ENCODE results near the gene EGR1. TPM values are rescaled to one million over a fixed set of nuclear protein-coding genes. Genes with fewer than 3 reads are reported as not detected.

EGR1 gene
- total RNA-seq, 1 donor from 2014 or later, result 14.9 TPM

GRCh38 chr5:138452720-138453119 lies 12.6 kb upstream of the EGR1 start:
- intact Hi-C loops (cut with micrococcal nuclease), result no loop called here

DNA sequence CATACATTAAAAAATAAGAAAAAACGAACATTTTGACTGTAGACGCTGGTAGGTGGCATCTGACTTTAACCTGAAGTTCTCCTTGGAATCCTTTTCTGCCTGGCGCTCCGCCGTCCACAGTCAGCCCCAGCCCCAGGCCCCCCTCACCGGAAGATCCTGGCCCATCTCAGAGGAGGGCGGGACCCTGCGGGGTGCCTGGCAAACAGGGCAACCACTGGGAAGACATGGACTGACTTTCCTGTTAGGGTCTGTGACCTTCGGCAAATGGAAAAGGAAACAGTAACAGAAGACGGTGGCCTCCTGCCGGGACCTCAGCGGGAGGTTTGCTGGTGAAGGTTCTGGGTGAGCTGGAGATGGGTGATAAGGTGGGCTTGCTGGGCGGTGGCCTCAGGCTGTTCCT lies 11.7 kb upstream of the EGR1 start:
- intact Hi-C loops (cut with micrococcal nuclease), result no loop called here

DNA sequence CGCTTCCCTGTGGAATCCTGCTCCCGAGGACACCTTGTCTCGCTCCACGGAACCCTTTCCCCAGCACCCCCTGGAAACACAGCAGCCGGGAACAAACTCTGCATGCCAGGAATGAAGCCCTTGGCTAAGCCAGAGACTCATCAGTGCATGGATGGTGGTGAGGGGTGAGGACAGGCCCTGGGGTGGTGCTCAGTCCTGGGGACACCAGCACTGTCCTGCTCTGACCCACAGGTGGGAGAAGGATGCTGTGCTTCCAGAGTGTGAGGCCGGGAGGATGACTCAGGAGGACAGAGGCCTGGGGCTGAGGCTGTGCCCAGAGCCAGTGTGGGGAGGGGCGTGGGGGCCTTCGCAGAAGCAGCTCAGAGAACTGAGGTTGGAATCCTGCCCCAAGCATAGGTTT lies 11.2 kb upstream of the EGR1 start:
- intact Hi-C loops (cut with micrococcal nuclease), result no loop called here

- intact Hi-C loops (cut with micrococcal nuclease), result no loop called here
These were observed 9.9 kb upstream of the EGR1 start for GRCh38 chr5:138455232-138455930.

- intact Hi-C loops (cut with micrococcal nuclease), result no loop called here
These were observed 7.6 kb upstream of the EGR1 start for GRCh38 chr5:138457531-138458275.

DNA sequence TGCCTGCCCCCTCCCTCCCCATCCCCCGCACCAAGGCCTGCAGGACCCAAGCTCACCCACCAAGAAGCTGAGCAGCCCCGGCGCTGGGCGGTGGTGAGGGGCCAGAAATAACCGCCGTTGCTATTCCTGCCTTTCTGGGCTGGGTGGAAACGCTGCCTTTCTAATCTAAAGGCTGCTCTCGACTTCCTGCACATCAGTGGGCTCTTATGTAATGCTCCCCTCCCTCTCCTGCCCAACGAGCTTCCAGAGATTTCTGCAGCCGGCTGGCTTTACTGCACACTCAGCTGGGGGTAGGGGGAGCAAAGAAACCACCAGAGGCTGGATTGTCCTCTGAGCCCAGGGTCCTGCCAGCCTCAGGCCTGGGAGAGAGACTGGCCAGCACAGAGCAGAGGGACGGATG lies 6.9 kb upstream of the EGR1 start:
- intact Hi-C loops (cut with micrococcal nuclease), result no loop called here

GRCh38 chr5:138458856-138459255 lies 6.4 kb upstream of the EGR1 start:
- intact Hi-C loops (cut with micrococcal nuclease), result loop anchor here (1.0 kb wide), 2 partner anchors 9 to 84 kb away; partner anchors contain the start of gene ETF1

DNA sequence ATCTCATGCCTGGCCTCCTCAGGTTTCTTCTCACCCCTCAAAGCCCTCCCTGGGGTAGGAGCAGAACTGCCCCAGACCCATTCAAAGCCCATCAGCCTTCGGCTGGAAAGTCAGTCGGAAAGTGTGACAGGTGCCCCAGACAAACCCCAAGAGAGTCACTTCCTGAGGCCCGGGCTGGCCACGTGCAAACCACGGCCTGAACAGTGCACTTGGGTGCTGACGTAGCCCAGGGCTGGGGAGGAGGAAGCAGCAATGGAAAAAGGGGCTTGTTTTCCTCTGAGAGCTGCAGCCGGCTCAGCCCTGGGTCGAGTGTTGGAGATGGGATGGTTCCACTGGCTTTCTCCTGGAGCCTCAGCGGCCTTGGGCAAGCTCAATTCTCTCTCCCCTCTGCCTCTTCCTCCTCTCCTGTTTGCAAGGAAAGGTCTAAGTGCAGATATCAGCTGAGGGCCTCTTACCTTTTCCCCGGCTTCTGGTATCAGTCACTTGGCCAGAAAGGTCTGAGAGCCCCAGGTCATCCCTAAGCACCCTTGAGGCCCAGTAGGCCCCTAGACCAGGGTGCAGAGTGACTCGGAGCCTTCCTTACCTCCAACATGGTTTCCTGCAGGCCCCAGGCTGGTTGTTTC lies 5.9 kb upstream of the EGR1 start:
- intact Hi-C loops (cut with micrococcal nuclease), result loop anchor here (1.0 kb wide), 2 partner anchors 9 to 84 kb away; partner anchors contain the start of gene ETF1

DNA sequence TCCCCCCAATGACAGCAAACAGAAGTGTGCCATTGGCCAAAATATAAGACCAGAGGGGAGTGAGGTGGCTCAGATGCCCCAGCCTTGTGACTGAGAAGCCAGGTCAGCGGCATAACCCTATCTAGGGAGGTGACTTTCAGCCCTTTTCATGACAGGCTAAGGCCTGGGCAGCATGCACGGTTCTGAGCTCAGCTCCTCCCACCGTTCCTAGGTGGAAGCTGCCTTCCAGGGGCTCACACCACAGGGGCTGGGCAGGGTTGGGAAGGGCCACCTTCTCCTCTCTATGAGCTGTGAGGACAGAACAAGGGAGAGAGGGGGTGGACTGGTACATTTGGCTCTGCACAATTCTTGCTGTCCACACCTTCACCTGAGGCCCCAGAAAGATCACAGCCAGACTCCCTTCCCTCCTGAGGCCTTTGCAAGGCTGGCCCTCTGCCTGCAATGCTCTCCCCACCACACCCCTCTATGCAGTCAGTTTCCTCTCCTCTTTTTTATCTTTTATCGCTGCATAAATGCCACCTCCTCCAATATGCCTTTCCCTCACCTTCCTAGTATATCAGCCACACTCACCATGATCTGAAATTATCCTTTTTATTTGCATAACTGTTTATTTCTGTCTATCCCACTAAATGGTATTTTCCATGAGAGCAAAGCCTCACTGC lies 5.1 kb upstream of the EGR1 start:
- intact Hi-C loops (cut with micrococcal nuclease), result loop anchor here (10.0 kb wide), 1 partner anchor 1105 kb away; the partner anchor contains the start of gene UBE2D2

DNA sequence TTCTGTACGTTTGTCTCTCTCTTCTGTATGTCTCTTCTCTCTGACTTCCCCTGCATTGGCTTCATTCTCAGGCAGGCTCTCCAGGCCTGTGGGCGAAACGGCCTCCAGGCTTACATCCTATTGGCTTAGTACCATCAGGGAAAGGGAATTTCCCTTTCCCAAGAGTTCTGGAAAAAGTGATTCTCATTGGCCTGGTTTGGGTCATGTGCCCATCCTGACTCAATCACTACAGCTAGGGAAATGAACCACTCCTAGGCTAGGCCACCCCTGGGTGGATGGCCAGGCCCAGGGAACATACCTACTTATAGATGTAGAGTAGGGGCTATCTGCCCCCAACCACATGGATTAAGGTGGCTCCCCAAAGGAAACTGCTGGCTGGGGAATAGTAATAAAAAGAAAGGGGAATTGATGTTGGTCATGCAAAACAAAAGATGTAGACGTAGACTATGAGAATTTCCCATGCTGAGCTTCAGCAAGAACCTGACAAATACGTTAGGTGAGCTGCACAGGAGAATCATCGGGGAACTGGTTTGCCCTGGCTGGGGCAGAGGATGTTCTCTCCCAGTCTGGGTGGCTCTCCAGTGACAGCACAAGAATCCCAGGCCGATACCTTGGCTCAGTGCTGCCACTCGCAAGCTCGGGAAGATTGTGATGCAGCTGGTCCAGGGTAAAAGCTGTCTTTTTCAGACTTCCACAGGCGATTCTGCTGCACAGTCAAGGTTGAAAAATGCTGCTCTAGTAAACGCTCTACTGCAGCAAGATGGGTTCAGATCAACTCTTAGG lies 3.7 kb upstream of the EGR1 start:
- intact Hi-C loops (cut with micrococcal nuclease), result loop anchor here (10.0 kb wide), 1 partner anchor 1103 kb away; the partner anchor contains the start of gene UBE2D2

- intact Hi-C loops (cut with micrococcal nuclease), result loop anchor here (1.0 to 10.0 kb wide), 11 partner anchors 13 to 1101 kb away; partner anchors contain the start of genes BRD8, CDC25C, FAM13B and KDM3B
These were observed 1.8 kb upstream of the EGR1 start for GRCh38 chr5:138463419-138464007.

DNA sequence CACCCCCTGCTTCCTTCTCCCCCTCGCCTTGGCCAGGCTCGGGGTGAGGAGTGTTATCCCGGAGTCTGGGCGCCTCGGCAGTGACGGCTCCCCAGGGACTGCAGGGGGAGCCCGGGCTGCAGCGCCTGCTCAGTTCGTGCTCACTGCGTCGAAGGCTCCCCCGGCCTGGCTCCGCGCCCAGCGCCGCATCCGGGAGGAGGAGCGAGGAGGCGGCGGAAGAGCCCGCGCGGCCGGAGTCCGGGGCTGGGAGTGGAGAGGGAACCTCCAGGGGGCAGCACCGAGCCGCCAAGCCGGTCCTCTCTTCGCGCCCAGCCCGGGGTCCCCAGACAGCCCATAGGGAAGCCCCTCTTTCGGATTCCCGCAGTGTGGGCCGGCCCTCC lies 1.3 kb upstream of the EGR1 start:
- intact Hi-C loops (cut with micrococcal nuclease), result loop anchor here (1.0 to 10.0 kb wide), 11 partner anchors 14 to 1101 kb away; partner anchors contain the start of genes BRD8, CDC25C, FAM13B and KDM3B

- intact Hi-C loops (cut with micrococcal nuclease), result loop anchor here (1.0 to 10.0 kb wide), 21 partner anchors 14 to 1937 kb away; partner anchors contain the start of genes ANKHD1, BRD8, CDC23 and CDC25C
These were observed 655 bp upstream of the EGR1 start for GRCh38 chr5:138464388-138465260.

- intact Hi-C loops (cut with micrococcal nuclease), result loop anchor here (5.0 to 10.0 kb wide), 2 partner anchors 926 to 1098 kb away; partner anchors contain the start of gene UBE2D2
These were observed 1.0 kb downstream of the EGR1 start for GRCh38 chr5:138466125-138466899.

GRCh38 chr5:138466900-138467710 lies 1.8 kb downstream of the EGR1 start:
- intact Hi-C loops (cut with micrococcal nuclease), result loop anchor here (5.0 to 10.0 kb wide), 2 partner anchors 925 to 1098 kb away; partner anchors contain the start of gene UBE2D2

- intact Hi-C loops (cut with micrococcal nuclease), result loop anchor here (5.0 to 10.0 kb wide), 2 partner anchors 925 to 1097 kb away; partner anchors contain the start of gene UBE2D2
These were observed 2.4 kb downstream of the EGR1 start for GRCh38 chr5:138467711-138468132.

All from T-helper 1 cell treated with Interleukin-12 subunit alpha and Interleukin-12 subunit beta and Interleukin-4 antibody, amounts not matched to agents 30 ng/mL and 1 ng/mL, for 36 hours (primary cell).